Keratinocyte (primary cell): ENCODE results near the gene TRIM43. TPM values are rescaled to one million over a fixed set of nuclear protein-coding genes. Genes with fewer than 3 reads are reported as not detected.
"Not testable (repeated sequence)": the region's sequence is repeated elsewhere in the genome, so short reads cannot be mapped to it uniquely, and the experiment has no call there.

Source experiments
- DNase-seq: peaks from one replicate; pipeline ENCODE4 v3.0.0-alpha.2; 2011; ENCODE audit warnings: low read depth, missing footprints, low spot score
- FAIRE-seq: peaks from 2 replicates; lab custom pipeline; 2011; peaks lifted over from hg19 to GRCh38; lab: Jason Lieb, UNC
- H2AFZ ChIP-seq: 2 replicates; pipeline ENCODE4 v1.6.0; 2012; ENCODE audit warnings: low read length, control low read depth, inconsistent platforms; ENCODE audit not compliant: control insufficient read depth
- H3K27ac ChIP-seq: 2 replicates; pipeline ENCODE4 v1.5.1; 2011; ENCODE audit warnings: low read length; ENCODE audit not compliant: control insufficient read depth, insufficient read depth
- H3K27me3 ChIP-seq: 3 replicates; pipeline ENCODE4 v1.6.0; 2011; ENCODE audit warnings: low read length; ENCODE audit not compliant: control insufficient read depth, insufficient read depth; ENCODE audit errors: extremely low read depth
- H3K36me3 ChIP-seq, 2 experiments: 2 replicates in 1 of 2; 3 replicates in 1 of 2; pipeline ENCODE4 v1.5.1; 2011; ENCODE audit warnings: low read length in 2 of 2, mild to moderate bottlenecking in 1 of 2; ENCODE audit not compliant: control insufficient read depth in 2 of 2, insufficient read depth in 2 of 2; ENCODE audit errors: extremely low read depth in 1 of 2
- H3K4me1 ChIP-seq: 3 replicates; pipeline ENCODE4 v1.5.1; 2011; ENCODE audit warnings: low read length; ENCODE audit not compliant: control insufficient read depth, insufficient read depth; ENCODE audit errors: extremely low read depth
- H3K4me2 ChIP-seq: 3 replicates; pipeline ENCODE4 v1.6.0; 2011; ENCODE audit warnings: low read depth, low read length; ENCODE audit not compliant: control insufficient read depth, insufficient read depth; ENCODE audit errors: extremely low read depth
- H3K4me3 ChIP-seq, 3 experiments: fragments of 200-600 bp in 1 of 3; sonication (generic) in 1 of 3; 2 replicates in 2 of 3; 3 replicates in 1 of 3; pipeline ENCODE4 v1.5.1; 2011 to 2016; ENCODE audit warnings: low read length in 3 of 3, mild to moderate bottlenecking in 3 of 3, control low read depth in 2 of 3, inconsistent platforms in 1 of 3, low read depth in 1 of 3, mixed read lengths in 1 of 3, mixed run types in 1 of 3, moderate library complexity in 1 of 3; ENCODE audit not compliant: control insufficient read depth in 2 of 3, insufficient read depth in 2 of 3; ENCODE audit errors: extremely low read depth in 1 of 3
- H3K79me2 ChIP-seq: 2 replicates; pipeline ENCODE4 v1.6.0; 2012; ENCODE audit warnings: low read length; ENCODE audit not compliant: control insufficient read depth, insufficient read depth
- H3K9ac ChIP-seq: 3 replicates; pipeline ENCODE4 v1.6.0; 2011; ENCODE audit warnings: low read length; ENCODE audit not compliant: control insufficient read depth, insufficient read depth; ENCODE audit errors: extremely low read depth
- H3K9me1 ChIP-seq: 3 replicates; pipeline ENCODE4 v1.6.0; 2011; ENCODE audit warnings: low read length; ENCODE audit not compliant: control insufficient read depth, insufficient read depth; ENCODE audit errors: extremely low read depth
- H3K9me3 ChIP-seq: 2 replicates; pipeline ENCODE4 v1.5.1; 2012; ENCODE audit warnings: low read depth, low read length; ENCODE audit not compliant: control insufficient read depth
- H4K20me1 ChIP-seq: 3 replicates; pipeline ENCODE4 v1.6.0; 2011; ENCODE audit warnings: low read length; ENCODE audit not compliant: control insufficient read depth, insufficient read depth; ENCODE audit errors: extremely low read depth
- dilution Hi-C: fragments of 300-500 bp; cut with MboI; formaldehyde crosslinking; loops from one replicate; pipeline ENCODE4 v1.7.0; 2020; ENCODE audit warnings: low sequenced_read_pairs; ENCODE audit not compliant: extremely low pct_ligation_motif_present
- polyA plus RNA-seq, 5 experiments: library from polyadenylated mRNA; depleted of rRNA in 3 of 5; stranded (reverse) in 3 of 5; stranded (forward) in 1 of 5; unstranded in 1 of 5; fragments of >200 nt; gene quantifications; 1 replicate in 1 of 5; 2 replicates in 3 of 5; 3 replicates in 1 of 5; pipeline versions ENCODE4 v1.2.1 to v1.2.3, GENCODE V29; 2011 to 2012; ENCODE audit warnings: missing spikeins in 2 of 5, low read depth in 1 of 5, low replicate concordance in 1 of 5

The TRIM43 gene
- polyA plus RNA-seq, 1 donor (not counting 4 experiments of a cell fraction or from before 2014, with no cell fraction given), result not detected

DNA sequence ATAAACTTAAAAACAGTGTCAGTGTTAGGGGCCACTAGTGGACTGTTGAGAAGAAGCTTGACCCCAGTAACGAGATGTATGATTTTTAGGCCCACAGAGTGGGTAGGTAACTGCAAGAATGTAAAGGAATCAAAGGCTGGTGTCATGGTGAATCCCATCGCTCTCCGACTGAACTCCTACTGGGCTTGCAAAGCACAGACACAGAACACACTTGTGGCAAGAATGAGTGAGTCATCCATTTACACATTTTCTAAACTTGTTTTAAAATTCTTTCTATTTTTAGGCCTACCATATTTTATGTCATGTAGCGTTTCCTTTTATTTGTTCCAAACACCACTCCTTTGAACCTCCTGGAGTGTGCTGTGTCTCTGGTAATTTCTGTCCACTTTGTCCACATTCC is 51.1 kb downstream of the TRIM43 start:
- FAIRE-seq, result peak; percentile 56
- H3K9me3 ChIP-seq, H3K9ac ChIP-seq, H3K36me3 ChIP-seq, H4K20me1 ChIP-seq, H3K27me3 ChIP-seq, H2AFZ ChIP-seq, H3K4me3 ChIP-seq, H3K4me1 ChIP-seq, H3K9me1 ChIP-seq, DNase-seq, dilution Hi-C loops, H3K4me2 ChIP-seq, H3K27ac ChIP-seq, H3K79me2 ChIP-seq: not testable (repeated sequence)

DNA sequence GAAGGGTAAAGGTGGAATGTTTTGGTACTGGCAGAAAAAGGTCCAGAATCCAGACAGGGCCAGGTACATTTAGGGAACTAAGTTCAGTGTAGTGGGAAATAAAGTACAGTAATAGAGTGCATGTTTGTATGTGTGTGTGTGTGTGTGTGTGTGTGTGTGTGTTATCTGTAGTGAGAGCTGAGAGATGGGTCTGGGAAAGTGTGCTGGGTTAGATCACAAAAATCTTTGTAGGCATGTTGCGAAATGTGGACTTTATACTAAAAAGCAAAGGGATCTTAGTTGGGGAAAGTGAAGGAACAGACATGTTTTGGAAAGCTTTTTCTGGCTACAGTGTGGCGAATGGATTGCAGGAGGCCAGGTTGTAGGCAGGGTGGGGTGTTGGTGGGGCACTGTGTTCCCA is 53.5 kb downstream of the TRIM43 start:
- H3K4me3 ChIP-seq, dilution Hi-C loops, H2AFZ ChIP-seq, H3K9me3 ChIP-seq, H3K9me1 ChIP-seq, H3K79me2 ChIP-seq, H4K20me1 ChIP-seq, H3K4me1 ChIP-seq, FAIRE-seq, H3K27ac ChIP-seq, DNase-seq, H3K4me2 ChIP-seq, H3K27me3 ChIP-seq, H3K9ac ChIP-seq, H3K36me3 ChIP-seq: not testable (repeated sequence)

DNA sequence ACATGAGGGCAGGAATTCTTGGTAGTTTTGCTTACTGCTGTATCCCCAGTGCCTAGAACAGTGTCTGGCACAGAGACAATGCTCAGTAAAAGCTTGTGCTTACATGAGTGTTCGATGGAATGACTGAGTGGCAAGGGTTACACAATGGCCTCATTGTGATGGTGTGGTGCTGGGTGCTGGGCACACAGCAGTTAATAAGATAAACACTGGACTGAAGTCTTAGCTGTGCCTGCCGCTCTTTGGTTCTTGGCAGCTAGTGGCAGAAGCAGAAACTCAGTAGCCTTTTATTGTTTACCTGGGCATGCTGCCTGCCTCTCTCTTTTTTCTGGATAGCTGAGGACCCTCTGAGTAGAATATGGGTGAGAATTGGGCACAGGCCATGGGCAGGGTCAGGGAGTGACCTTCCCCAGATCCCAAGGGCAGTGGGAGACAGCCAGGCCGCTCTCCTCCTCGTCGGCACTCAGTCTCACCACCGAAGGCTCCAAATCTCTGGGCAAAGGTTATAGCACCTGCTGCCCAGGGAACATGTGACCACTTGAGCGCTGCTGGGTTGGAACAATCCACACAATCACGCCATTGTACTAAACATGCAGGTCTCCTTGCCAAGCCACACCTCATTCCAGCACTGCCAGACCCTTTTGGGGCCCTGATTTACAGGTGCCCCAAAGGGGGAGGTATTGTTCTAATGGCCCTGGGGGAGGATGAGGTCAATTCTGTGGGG is 54.6 kb downstream of the TRIM43 start:
- H3K9ac ChIP-seq, H2AFZ ChIP-seq, DNase-seq, H3K27ac ChIP-seq, H3K27me3 ChIP-seq, H3K9me1 ChIP-seq, H4K20me1 ChIP-seq, H3K79me2 ChIP-seq, H3K36me3 ChIP-seq, dilution Hi-C loops, H3K9me3 ChIP-seq, FAIRE-seq, H3K4me1 ChIP-seq, H3K4me3 ChIP-seq, H3K4me2 ChIP-seq: not testable (repeated sequence)

DNA sequence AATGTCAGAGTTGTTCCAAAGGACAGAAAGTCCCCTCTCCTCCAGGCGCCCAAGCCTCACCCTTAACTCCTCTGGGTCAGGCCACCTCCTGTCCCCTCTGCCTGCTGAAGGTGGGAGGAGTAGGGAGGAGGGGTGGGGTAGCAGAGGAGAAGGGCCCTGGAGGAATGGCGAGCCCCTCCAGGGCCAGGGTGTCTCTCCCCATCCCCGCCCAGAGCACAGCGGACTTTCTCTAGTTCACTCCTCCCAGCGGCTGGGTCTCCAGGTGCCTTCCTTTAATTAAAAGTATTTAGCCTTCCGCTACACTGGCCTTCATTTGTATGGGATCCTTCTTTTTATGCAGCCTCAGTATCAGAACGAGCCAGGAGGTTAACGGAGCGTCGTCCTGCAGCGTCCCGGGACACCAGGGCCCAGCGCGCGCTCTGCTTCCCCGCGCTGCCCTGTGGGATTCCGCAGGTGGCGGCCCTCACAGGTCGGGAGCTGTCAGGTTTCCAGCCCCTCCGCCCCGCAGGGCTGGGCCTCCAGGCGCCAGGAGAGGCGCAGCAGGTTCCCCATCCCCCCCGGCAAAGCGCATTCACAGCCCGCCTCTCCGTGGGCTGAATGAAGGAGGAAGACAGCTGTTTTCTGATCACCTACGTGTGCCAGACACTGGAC is 57.2 kb downstream of the TRIM43 start:
- dilution Hi-C loops, H3K9me1 ChIP-seq, H3K9me3 ChIP-seq, H4K20me1 ChIP-seq, H2AFZ ChIP-seq, DNase-seq, H3K4me2 ChIP-seq, H3K4me1 ChIP-seq, H3K27me3 ChIP-seq, H3K79me2 ChIP-seq, H3K27ac ChIP-seq, H3K4me3 ChIP-seq, FAIRE-seq, H3K9ac ChIP-seq, H3K36me3 ChIP-seq: not testable (repeated sequence)
